HepG2 (cell line): ENCODE results near the gene APC2. TPM values are rescaled to one million over a fixed set of nuclear protein-coding genes. Genes with fewer than 3 reads are reported as not detected.

Source experiments
- ATAC-seq: fragments of 200-7000 bp; cut with Tn5 transposase; 3 replicates; pipeline ENCODE4 v1.9.1; 2020; ENCODE audit warnings: mild to moderate bottlenecking, moderate library complexity
- BruUV-seq: library from RNA; stranded (reverse); fragments of 400-500 nt; replicated peaks from 2 replicates; lab custom pipeline; 2021; lab: Mats Ljungman, UMichigan
- CTCF ChIA-PET: fragments of 300-600 bp; formaldehyde crosslinking; extraction: SDS; loops from one replicate; lab custom pipeline; 2021; ENCODE audit warnings: low total read pairs, inconsistent platforms, low intra/inter-chr PET ratio; lab: Yijun Ruan, JAX
- POLR2A ChIA-PET: fragments of 350-600 bp; sonication (Branson Sonifier 250); formaldehyde crosslinking; loops from one replicate; lab custom pipeline; 2020; ENCODE audit warnings: antibody characterized with exemption, inconsistent platforms; lab: Yijun Ruan, JAX
- DNase-seq: peaks from one replicate; pipeline ENCODE4 v3.0.0-alpha.2; 2015; ENCODE audit warnings: low spot score
- FAIRE-seq: peaks from 3 replicates; lab custom pipeline; 2011; peaks lifted over from hg19 to GRCh38; lab: Jason Lieb, UNC
- H2AFZ ChIP-seq: one replicate; pipeline ENCODE4 v1.6.1; 2011; ENCODE audit warnings: low read length, inconsistent platforms
- H3K27ac ChIP-seq: fragments of 300-600 bp; 3 replicates; pipeline ENCODE4 v1.8.0; 2011; ENCODE audit warnings: mixed run types, mild to moderate bottlenecking, mixed read lengths, low read length, inconsistent platforms; ENCODE audit not compliant: insufficient read depth; ENCODE audit errors: extremely low read length
- H3K27me3 ChIP-seq, 2 experiments: fragments of 200-600 bp in 1 of 2; 2 replicates in 1 of 2; 3 replicates in 1 of 2; pipeline versions ENCODE4 v1.6.0 to v1.8.0; 2011; ENCODE audit warnings: low read length in 2 of 2, mild to moderate bottlenecking in 2 of 2, moderate library complexity in 2 of 2, inconsistent platforms in 1 of 2; ENCODE audit not compliant: insufficient read depth in 2 of 2, control insufficient read depth in 1 of 2
- H3K36me3 ChIP-seq, 2 experiments: fragments of 200-600 bp in 1 of 2; replicated peaks in 1 of 2; 2 replicates in 1 of 2; 3 replicates in 1 of 2; pipeline versions ENCODE4 v1.5.1 to v1.8.0; 2011; ENCODE audit warnings: low read length in 2 of 2, inconsistent platforms in 1 of 2; ENCODE audit not compliant: insufficient read depth in 2 of 2, control insufficient read depth in 1 of 2
- H3K4me1 ChIP-seq: 2 replicates; pipeline ENCODE4 v1.5.1; 2012; ENCODE audit warnings: low read length, inconsistent platforms; ENCODE audit not compliant: insufficient read depth
- H3K4me2 ChIP-seq: 2 replicates; pipeline ENCODE4 v1.6.0; 2011; ENCODE audit warnings: low read depth, low read length, inconsistent platforms
- H3K4me3 ChIP-seq, 3 experiments: fragments of 200-600 bp in 1 of 3; sonication (generic), shearing (Covaris generic) in 1 of 3; replicated peaks in 1 of 3; 2 replicates each; pipeline ENCODE4 v1.5.1; 2011 to 2016; ENCODE audit warnings: low read length in 3 of 3, inconsistent platforms in 2 of 3, low read depth in 2 of 3, mild to moderate bottlenecking in 2 of 3, control low read depth in 1 of 3, mixed read lengths in 1 of 3; ENCODE audit not compliant: insufficient read depth in 1 of 3
- H3K79me2 ChIP-seq: one replicate; pipeline ENCODE4 v1.6.1; 2011; ENCODE audit warnings: low read length, inconsistent platforms; ENCODE audit not compliant: insufficient read depth
- H3K9ac ChIP-seq: 2 replicates; pipeline ENCODE4 v1.6.0; 2011; ENCODE audit warnings: mild to moderate bottlenecking, low read depth, low read length, inconsistent platforms; ENCODE audit not compliant: insufficient read depth
- H3K9me3 ChIP-seq: 2 replicates; pipeline ENCODE4 v1.5.1; 2012; ENCODE audit warnings: mild to moderate bottlenecking, low read length
- H4K20me1 ChIP-seq: 2 replicates; pipeline ENCODE4 v1.6.0; 2011; ENCODE audit warnings: inconsistent platforms, mild to moderate bottlenecking, low read length, moderate library complexity; ENCODE audit not compliant: insufficient read depth
- ARNTL ChIP-seq: sonication (generic); formaldehyde crosslinking; IDR thresholded peaks from 2 replicates; pipeline ENCODE4 v1.4.0; 2020; ENCODE audit warnings: mild to moderate bottlenecking, missing genetic modification reagents
- ATF3 ChIP-seq: sonication (generic); formaldehyde crosslinking; IDR thresholded peaks from 2 replicates; pipeline ENCODE4 v1.4.0; 2020; ENCODE audit warnings: missing genetic modification reagents
- BHLHE40 ChIP-seq: IDR thresholded peaks from 2 replicates; pipeline ENCODE4 v1.6.1; 2011; ENCODE audit warnings: low read length, improper control_type of control experiment
- FOSL2 ChIP-seq: sonication (generic); formaldehyde crosslinking; IDR thresholded peaks from 2 replicates; pipeline ENCODE4 v1.4.0; 2020; ENCODE audit warnings: missing genetic modification reagents
- GABPB1 ChIP-seq: IDR thresholded peaks from 2 replicates; pipeline ENCODE4 v1.6.1; 2016; ENCODE audit warnings: mild to moderate bottlenecking, missing genetic modification reagents, moderate library complexity, missing compliant biosample characterization
- KAT2B ChIP-seq: fragments of 150-350 bp; IDR thresholded peaks from 2 replicates; pipeline ENCODE4 v1.6.1; 2014; ENCODE audit warnings: low read depth, low read length, borderline replicate concordance
- MAFF ChIP-seq: IDR thresholded peaks from 2 replicates; pipeline ENCODE4 v1.6.1; 2011; ENCODE audit warnings: low read depth, low read length, improper control_type of control experiment
- MAFK ChIP-seq, 2 experiments: IDR thresholded peaks in 1 of 2; conservative IDR thresholded peaks in 1 of 2; 2 replicates each; pipeline ENCODE4 v1.6.1; 2011; ENCODE audit warnings: improper control_type of control experiment in 2 of 2, low read length in 2 of 2
- PAXIP1 ChIP-seq: sonication (generic); formaldehyde crosslinking; conservative IDR thresholded peaks from 2 replicates; pipeline ENCODE4 v1.4.0; 2020; ENCODE audit warnings: mild to moderate bottlenecking, missing genetic modification reagents, moderate library complexity
- RXRA ChIP-seq: sonication (generic); formaldehyde crosslinking; IDR thresholded peaks from 2 replicates; pipeline ENCODE4 v1.5.1; 2020; ENCODE audit warnings: missing genetic modification reagents
- SATB2 ChIP-seq: sonication (generic); formaldehyde crosslinking; IDR thresholded peaks from 2 replicates; pipeline ENCODE4 v1.5.0; 2020; ENCODE audit warnings: missing genetic modification reagents
- ZBTB2 ChIP-seq: sonication (generic); formaldehyde crosslinking; IDR thresholded peaks from 2 replicates; pipeline ENCODE4 v1.8.0; 2022; ENCODE audit warnings: low read depth, missing genetic modification reagents
- ZBTB37 ChIP-seq: sonication (generic); formaldehyde crosslinking; IDR thresholded peaks from 2 replicates; pipeline ENCODE4 v1.4.0; 2020; ENCODE audit warnings: mild to moderate bottlenecking, missing genetic modification reagents
- ZEB1 ChIP-seq: IDR thresholded peaks from 2 replicates; pipeline ENCODE4 v1.6.1; 2012; ENCODE audit warnings: mild to moderate bottlenecking, low read depth, inconsistent platforms; ENCODE audit not compliant: insufficient replicate concordance
- ZNF770 ChIP-seq: sonication (generic); formaldehyde crosslinking; IDR thresholded peaks from 2 replicates; pipeline ENCODE4 v1.5.0; 2020; ENCODE audit warnings: mild to moderate bottlenecking, missing genetic modification reagents
- ZSCAN20 ChIP-seq: sonication (generic); formaldehyde crosslinking; IDR thresholded peaks from 2 replicates; pipeline ENCODE4 v1.4.0; 2020; ENCODE audit warnings: missing genetic modification reagents, mild to moderate bottlenecking, borderline replicate concordance
- WGBS: methylation state at CpG from one replicate; pipeline ENCODE4 v1.1.6; 2017; ENCODE audit warnings: low lambda C conversion rate; 5-methylcytosine and 5-hydroxymethylcytosine counted together
- in situ Hi-C: cut with HindIII; loops from 2 replicates; pipeline ENCODE4 v1.10.0; 2017; ENCODE audit warnings: low pct_unique_long_range_greater_than_20kb; ENCODE audit not compliant: extremely low pct_ligation_motif_present
- intact Hi-C: fragments of 100-400 bp; cut with micrococcal nuclease; formaldehyde crosslinking; loops from one replicate; pipeline ENCODE4 v1.10.0; 2022; ENCODE audit not compliant: unreplicated experiment
- polyA plus RNA-seq, 8 experiments: library from polyadenylated mRNA; depleted of rRNA in 3 of 8; stranded (reverse) in 7 of 8; unstranded in 1 of 8; fragments of >200 nt; fragmentation: Illumina TruSeq in 4 of 8; extraction: Trizol in 4 of 8; gene quantifications; 2 replicates each; pipeline versions ENCODE4 v1.2.1 to v1.2.3, GENCODE V29; 2011 to 2016; ENCODE audit warnings: low read depth in 4 of 8, missing spikeins in 1 of 8, mixed read lengths in 1 of 8; ENCODE audit not compliant: insufficient read depth in 1 of 8
- total RNA-seq, 5 experiments: library from RNA; depleted of rRNA; stranded (reverse); fragments of >200 nt; fragmentation: Illumina TruSeq; extraction: Trizol; gene quantifications; 2 replicates each; pipeline ENCODE4 v1.2.3, GENCODE V29; 2016; ENCODE audit warnings: low read depth in 1 of 5

APC2 gene
- total and polyA plus RNA-seq, 2 of the 13 experiments (the other 11 are each of a cell fraction or from before 2014, with no cell fraction given), result 0.08 to 0.22 TPM

- FAIRE-seq, result no peak
- H3K27ac ChIP-seq, result no peak overlapping the region
- H3K4me3 ChIP-seq, result no peak overlapping the region
- BruUV-seq, result no TSS peak
- ChIA-PET CTCF (no interaction called here), POLR2A (no interaction called here)
- no peak overlapping the region for H3K9ac ChIP-seq
- intact Hi-C loops, result no loop called here
- no peaks in the 10 kb centered on the region for H3K79me2 ChIP-seq
- H3K4me2 ChIP-seq, result 0 out of 2 replicates have a peak overlapping the region, but pooled peaks have one; percentile 3
- H3K36me3 ChIP-seq, result no peaks in the 10 kb centered on the region
- H3K4me1 ChIP-seq, result peaks cover 20% of the 10 kb centered on the region
- no peaks in the 10 kb centered on the region for H3K9me3 ChIP-seq
- H3K27me3 ChIP-seq, result peaks cover 22 to 52% of the 10 kb centered on the region in 2 experiments
- WGBS, result 0% methylated on average over 2 of the region's 17 CpGs
- no peaks in the 10 kb centered on the region for H4K20me1 ChIP-seq
- no peak overlapping the region for H2AFZ ChIP-seq
- in situ Hi-C loops, result no loop called here
- no peak for DNase-seq
- ATAC-seq, result peak; percentile 13; the same call in 1 of the 3 replicates
- TF ChIP-seq PAXIP1 (no peak), FOSL2 (peak; percentile 21; the same call in 1 of the 2 replicates), SATB2 (CRISPR knock-in tag) (no peak), ZNF770 (peak; percentile 78), KAT2B (no peak), ATF3 (CRISPR knock-in tag) (no peak), ZBTB2 (CRISPR knock-in tag) (no peak), ZSCAN20 (no peak), ZBTB37 (CRISPR knock-in tag) (no peak), GABPB1 (peak; percentile 59; the same call in 1 of the 2 replicates), ARNTL (CRISPR knock-in tag) (0 out of 2 replicates have a peak, but pooled peaks have one; percentile 37), RXRA (CRISPR knock-in tag) (0 out of 2 replicates have a peak, but pooled peaks have one; percentile 15), MAFF (peak; percentile 74), MAFK (conservative IDR thresholded peaks at IDR 0.05 in 1 of 2, IDR thresholded peaks at IDR 0.05 in 1 of 2; ENCODE audit: low read length in 2 of 2) (peak; percentile 81 to 86), ZEB1 (no peak), BHLHE40 (peak; percentile 88)
These were observed 70.4 kb downstream of the APC2 start for GRCh38 chr19:1520203-1520780.
